H9 (cell line): ENCODE results near the gene TSPYL4. TPM values are rescaled to one million over a fixed set of nuclear protein-coding genes. Genes with fewer than 3 reads are reported as not detected.

Experiments
- DNase-seq: peaks from one replicate; pipeline ENCODE4 v3.0.0-alpha.2; 2017
- H2AFZ ChIP-seq: one replicate; pipeline ENCODE4 v1.6.1; 2013; ENCODE audit warnings: mild to moderate bottlenecking, low read length, control low read depth, moderate library complexity
- H2AK5ac ChIP-seq: 2 replicates; pipeline ENCODE4 v1.6.1; 2013; ENCODE audit warnings: low read length, control low read depth, mixed read lengths; ENCODE audit not compliant: insufficient read length
- H2BK120ac ChIP-seq: one replicate; pipeline ENCODE4 v1.6.1; 2013; ENCODE audit warnings: low read depth, mild to moderate bottlenecking, low read length, control low read depth, inconsistent platforms; ENCODE audit not compliant: poor library complexity, severe bottlenecking
- H2BK12ac ChIP-seq: 2 replicates; pipeline ENCODE4 v1.6.1; 2013; ENCODE audit warnings: low read length, control low read depth, mixed read lengths, low read depth; ENCODE audit not compliant: insufficient read length
- H2BK15ac ChIP-seq: 2 replicates; pipeline ENCODE4 v1.6.1; 2013; ENCODE audit warnings: low read depth, low read length, control low read depth
- H2BK20ac ChIP-seq: one replicate; pipeline ENCODE4 v1.6.1; 2013; ENCODE audit warnings: low read depth, mild to moderate bottlenecking, low read length, control low read depth, inconsistent platforms; ENCODE audit not compliant: poor library complexity, severe bottlenecking
- H2BK5ac ChIP-seq: 2 replicates; pipeline ENCODE4 v1.6.1; 2013; ENCODE audit warnings: low read length, control low read depth, mixed read lengths; ENCODE audit not compliant: insufficient read length
- H3K14ac ChIP-seq: 2 replicates; pipeline ENCODE4 v1.6.1; 2013; ENCODE audit warnings: low read length, control low read depth; ENCODE audit not compliant: insufficient read depth
- H3K18ac ChIP-seq: 2 replicates; pipeline ENCODE4 v1.6.1; 2013; ENCODE audit warnings: low read depth, mild to moderate bottlenecking, mixed read lengths, low read length, control low read depth; ENCODE audit not compliant: insufficient read length
- H3K23ac ChIP-seq: 2 replicates; pipeline ENCODE4 v1.6.1; 2013; ENCODE audit warnings: low read length, control low read depth, mixed read lengths, low read depth; ENCODE audit not compliant: insufficient read length
- H3K23me2 ChIP-seq: 2 replicates; pipeline ENCODE4 v1.6.1; 2013; ENCODE audit warnings: low read depth, mild to moderate bottlenecking, mixed read lengths, low read length, control low read depth; ENCODE audit not compliant: insufficient read length, poor library complexity, severe bottlenecking
- H3K27ac ChIP-seq: 2 replicates; pipeline ENCODE4 v1.5.1; 2013; ENCODE audit warnings: low read length, control low read depth, mixed read lengths, low read depth; ENCODE audit not compliant: insufficient read length
- H3K27me3 ChIP-seq: 2 replicates; pipeline ENCODE4 v1.6.1; 2013; ENCODE audit warnings: low read length, control low read depth, inconsistent platforms; ENCODE audit not compliant: insufficient read depth
- H3K4ac ChIP-seq: 2 replicates; pipeline ENCODE4 v1.6.1; 2013; ENCODE audit warnings: low read depth, mild to moderate bottlenecking, control low read depth, inconsistent platforms, low read length, moderate library complexity
- H3K4me1 ChIP-seq: 2 replicates; pipeline ENCODE4 v1.6.1; 2013; ENCODE audit warnings: low read length, control low read depth, inconsistent platforms; ENCODE audit not compliant: insufficient read depth
- H3K4me2 ChIP-seq: 2 replicates; pipeline ENCODE4 v1.6.1; 2013; ENCODE audit warnings: low read length, control low read depth, mixed read lengths; ENCODE audit not compliant: insufficient read length, insufficient read depth
- H3K56ac ChIP-seq: 2 replicates; pipeline ENCODE4 v1.6.1; 2013; ENCODE audit warnings: low read depth, mild to moderate bottlenecking, mixed read lengths, low read length, control low read depth; ENCODE audit not compliant: insufficient read length
- H3K79me1 ChIP-seq: 2 replicates; pipeline ENCODE4 v1.6.1; 2013; ENCODE audit warnings: low read depth, mild to moderate bottlenecking, moderate library complexity, low read length, control low read depth, inconsistent platforms; ENCODE audit not compliant: insufficient read depth, poor library complexity, severe bottlenecking
- H3K79me2 ChIP-seq: 2 replicates; pipeline ENCODE4 v1.6.1; 2013; ENCODE audit warnings: low read length, control low read depth, inconsistent platforms; ENCODE audit not compliant: insufficient read depth
- H3K9ac ChIP-seq: 2 replicates; pipeline ENCODE4 v1.6.1; 2013; ENCODE audit warnings: low read length, control low read depth, mixed read lengths; ENCODE audit not compliant: insufficient read length; ENCODE audit errors: extremely low read depth
- H3K9me3 ChIP-seq: one replicate; pipeline ENCODE4 v1.6.1; 2013; ENCODE audit warnings: low read depth, low read length, inconsistent platforms; ENCODE audit not compliant: control insufficient read depth
- H3T11ph ChIP-seq: one replicate; pipeline ENCODE4 v1.6.1; 2013; ENCODE audit warnings: mild to moderate bottlenecking, low read length, control low read depth, inconsistent platforms
- H4K20me1 ChIP-seq: one replicate; pipeline ENCODE4 v1.6.1; 2013; ENCODE audit not compliant: control insufficient read depth, insufficient read length, insufficient read depth
- H4K5ac ChIP-seq: 2 replicates; pipeline ENCODE4 v1.6.1; 2013; ENCODE audit warnings: low read depth, mild to moderate bottlenecking, mixed read lengths, low read length, control low read depth; ENCODE audit not compliant: insufficient read length
- H4K8ac ChIP-seq: replicated peaks from 2 replicates; pipeline ENCODE4 v1.6.1; 2013; ENCODE audit warnings: low read length, control low read depth, mixed read lengths, low read depth; ENCODE audit not compliant: insufficient read length
- H4K91ac ChIP-seq: 2 replicates; pipeline ENCODE4 v1.6.1; 2013; ENCODE audit warnings: low read depth, mild to moderate bottlenecking, moderate library complexity, mixed read lengths, low read length, control low read depth; ENCODE audit not compliant: insufficient read length
- H3K27ac Mint-ChIP-seq, 3 experiments: 2 replicates in 2 of 3; 3 replicates in 1 of 3; pipeline ENCODE4 v1.8.0; 2020 to 2021; ENCODE audit warnings: mixed read lengths in 3 of 3, mild to moderate bottlenecking in 1 of 3, moderate library complexity in 1 of 3
- H3K27me3 Mint-ChIP-seq: 2 replicates; pipeline ENCODE4 v1.8.0; 2021; ENCODE audit warnings: low read depth, mild to moderate bottlenecking, moderate library complexity, mixed read lengths
- H3K36me3 Mint-ChIP-seq, 3 experiments: 2 replicates in 2 of 3; 3 replicates in 1 of 3; pipeline ENCODE4 v1.8.0; 2020 to 2021; ENCODE audit warnings: low read depth in 3 of 3, mixed read lengths in 3 of 3; ENCODE audit not compliant: insufficient read depth in 1 of 3
- H3K4me1 Mint-ChIP-seq, 2 experiments: 2 replicates each; pipeline ENCODE4 v1.8.0; 2020; ENCODE audit warnings: mixed read lengths in 2 of 2
- H3K4me3 Mint-ChIP-seq, 2 experiments: 2 replicates in 1 of 2; 3 replicates in 1 of 2; pipeline ENCODE4 v1.8.0; 2020 to 2021; ENCODE audit warnings: mild to moderate bottlenecking in 2 of 2, mixed read lengths in 2 of 2, moderate library complexity in 1 of 2
- H3K9me3 Mint-ChIP-seq, 2 experiments: 2 replicates in 1 of 2; 3 replicates in 1 of 2; pipeline ENCODE4 v1.8.0; 2020; ENCODE audit warnings: mild to moderate bottlenecking in 2 of 2, mixed read lengths in 2 of 2, moderate library complexity in 1 of 2
- CTCF ChIP-seq: fragments of 200-600 bp; sonication (generic); conservative IDR thresholded peaks from 3 replicates; pipeline ENCODE4 v1.8.0; 2021; ENCODE audit warnings: antibody characterized with exemption, mild to moderate bottlenecking
- WGBS: extraction: QIAGEN DNeasy Blood & Tissue Kit; methylation state at CpG from one replicate; pipeline ENCODE4 v1.1.7; 2013; ENCODE audit warnings: missing lambda C conversion rate, low lambda C conversion rate, mixed read lengths; ENCODE audit not compliant: insufficient read length; ENCODE audit errors: extremely low coverage; 5-methylcytosine and 5-hydroxymethylcytosine counted together
- total RNA-seq: library from RNA; stranded (reverse); gene quantifications from 2 replicates; pipeline ENCODE4 v1.2.1, GENCODE V29; 2021

TSPYL4 gene
- total RNA-seq, 1 experiment from 2014 or later = 19.0 TPM

- Histone ChIP-seq H3K23me2 (no peaks in the 10 kb centered on the region), H3K9me3 (no peaks in the 10 kb centered on the region), H3K14ac (no peak overlapping the region), H4K8ac (no peak overlapping the region), H3K9ac (no peak overlapping the region), H2AFZ (no peak overlapping the region), H3K56ac (no peak overlapping the region), H3K79me2 (no peaks in the 10 kb centered on the region), H3T11ph (no peak overlapping the region), H2BK15ac (no peak overlapping the region), H2BK5ac (no peak overlapping the region), H3K4me1 (no peaks in the 10 kb centered on the region; the same call in 1 of the 2 replicates), H2AK5ac (no peak overlapping the region), H2BK120ac (no peak overlapping the region), H3K23ac (no peak overlapping the region), H3K4ac (no peak overlapping the region), H3K79me1 (no peaks in the 10 kb centered on the region), H3K18ac (no peak overlapping the region), H4K20me1 (no peaks in the 10 kb centered on the region), H3K27me3 (no peaks in the 10 kb centered on the region), H3K27ac (no peak overlapping the region), H3K4me2 (no peak overlapping the region), H4K5ac (no peak overlapping the region), H2BK20ac (no peak overlapping the region), H2BK12ac (no peak overlapping the region), H4K91ac (no peak overlapping the region)
- Mint-ChIP-seq H3K9me3 (no peaks in the 10 kb centered on the region), H3K4me1 (peaks cover 3 to 5% of the 10 kb centered on the region in 2 experiments; a peak in 2 of 4 replicates), H3K27me3 (no peaks in the 10 kb centered on the region; the same call in 1 of the 2 replicates), H3K36me3 (no peaks in the 10 kb centered on the region), H3K4me3 (no peak overlapping the region), H3K27ac (no peak overlapping the region)
- TF ChIP-seq CTCF = peak; percentile 94
- DNase-seq = no peak
- no CpG with 5 or more reads among the region's 2 CpGs for WGBS
Observed at GRCh38 chr6:116287689-116288282, 33.9 kb upstream of the TSPYL4 start.
